HepG2 (cell line): ENCODE measurements around the gene ICE1. TPM values are rescaled to one million over a fixed set of nuclear protein-coding genes. Genes with fewer than 3 reads are reported as not detected.
A peak's percentile ranks its signal among the peaks of the same experiment; 100 is the strongest.

Experiments used
- ATAC-seq: fragments of 200-7000 bp; cut with Tn5 transposase; 3 replicates; pipeline ENCODE4 v1.9.1; 2020; ENCODE audit warnings: mild to moderate bottlenecking, moderate library complexity
- BruUV-seq: library from RNA; stranded (reverse); fragments of 400-500 nt; replicated peaks from 2 replicates; lab custom pipeline; 2021; lab: Mats Ljungman, UMichigan
- CTCF ChIA-PET: fragments of 300-600 bp; formaldehyde crosslinking; extraction: SDS; loops from one replicate; lab custom pipeline; 2021; ENCODE audit warnings: low total read pairs, inconsistent platforms, low intra/inter-chr PET ratio; lab: Yijun Ruan, JAX
- POLR2A ChIA-PET: fragments of 350-600 bp; sonication (Branson Sonifier 250); formaldehyde crosslinking; loops from one replicate; lab custom pipeline; 2020; ENCODE audit warnings: antibody characterized with exemption, inconsistent platforms; lab: Yijun Ruan, JAX
- DNase-seq: peaks from one replicate; pipeline ENCODE4 v3.0.0-alpha.2; 2015; ENCODE audit warnings: low spot score
- FAIRE-seq: peaks from 3 replicates; lab custom pipeline; 2011; peaks lifted over from hg19 to GRCh38; lab: Jason Lieb, UNC
- H2AFZ ChIP-seq: one replicate; pipeline ENCODE4 v1.6.1; 2011; ENCODE audit warnings: low read length, inconsistent platforms
- H3K27ac ChIP-seq: fragments of 300-600 bp; 3 replicates; pipeline ENCODE4 v1.8.0; 2011; ENCODE audit warnings: mixed run types, mild to moderate bottlenecking, mixed read lengths, low read length, inconsistent platforms; ENCODE audit not compliant: insufficient read depth; ENCODE audit errors: extremely low read length
- H3K27me3 ChIP-seq, 2 experiments: fragments of 200-600 bp in 1 of 2; 2 replicates in 1 of 2; 3 replicates in 1 of 2; pipeline versions ENCODE4 v1.6.0 to v1.8.0; 2011; ENCODE audit warnings: low read length in 2 of 2, mild to moderate bottlenecking in 2 of 2, moderate library complexity in 2 of 2, inconsistent platforms in 1 of 2; ENCODE audit not compliant: insufficient read depth in 2 of 2, control insufficient read depth in 1 of 2
- H3K36me3 ChIP-seq, 2 experiments: fragments of 200-600 bp in 1 of 2; replicated peaks in 1 of 2; 2 replicates in 1 of 2; 3 replicates in 1 of 2; pipeline versions ENCODE4 v1.5.1 to v1.8.0; 2011; ENCODE audit warnings: low read length in 2 of 2, inconsistent platforms in 1 of 2; ENCODE audit not compliant: insufficient read depth in 2 of 2, control insufficient read depth in 1 of 2
- H3K4me1 ChIP-seq: 2 replicates; pipeline ENCODE4 v1.5.1; 2012; ENCODE audit warnings: low read length, inconsistent platforms; ENCODE audit not compliant: insufficient read depth
- H3K4me2 ChIP-seq: 2 replicates; pipeline ENCODE4 v1.6.0; 2011; ENCODE audit warnings: low read depth, low read length, inconsistent platforms
- H3K4me3 ChIP-seq, 3 experiments: fragments of 200-600 bp in 1 of 3; sonication (generic), shearing (Covaris generic) in 1 of 3; replicated peaks in 1 of 3; 2 replicates each; pipeline ENCODE4 v1.5.1; 2011 to 2016; ENCODE audit warnings: low read length in 3 of 3, inconsistent platforms in 2 of 3, low read depth in 2 of 3, mild to moderate bottlenecking in 2 of 3, control low read depth in 1 of 3, mixed read lengths in 1 of 3; ENCODE audit not compliant: insufficient read depth in 1 of 3
- H3K79me2 ChIP-seq: one replicate; pipeline ENCODE4 v1.6.1; 2011; ENCODE audit warnings: low read length, inconsistent platforms; ENCODE audit not compliant: insufficient read depth
- H3K9ac ChIP-seq: 2 replicates; pipeline ENCODE4 v1.6.0; 2011; ENCODE audit warnings: mild to moderate bottlenecking, low read depth, low read length, inconsistent platforms; ENCODE audit not compliant: insufficient read depth
- H3K9me3 ChIP-seq: 2 replicates; pipeline ENCODE4 v1.5.1; 2012; ENCODE audit warnings: mild to moderate bottlenecking, low read length
- H4K20me1 ChIP-seq: 2 replicates; pipeline ENCODE4 v1.6.0; 2011; ENCODE audit warnings: inconsistent platforms, mild to moderate bottlenecking, low read length, moderate library complexity; ENCODE audit not compliant: insufficient read depth
- AHDC1 ChIP-seq: sonication (generic); formaldehyde crosslinking; IDR thresholded peaks from 2 replicates; pipeline ENCODE4 v1.5.1; 2020; ENCODE audit warnings: mild to moderate bottlenecking, missing genetic modification reagents, borderline replicate concordance
- ARNTL ChIP-seq: sonication (generic); formaldehyde crosslinking; IDR thresholded peaks from 2 replicates; pipeline ENCODE4 v1.4.0; 2020; ENCODE audit warnings: mild to moderate bottlenecking, missing genetic modification reagents
- ATF1 ChIP-seq: IDR thresholded peaks from 2 replicates; pipeline ENCODE4 v1.6.1; 2016; ENCODE audit warnings: mild to moderate bottlenecking, control low read depth
- MAFK ChIP-seq, 2 experiments: IDR thresholded peaks in 1 of 2; conservative IDR thresholded peaks in 1 of 2; 2 replicates each; pipeline ENCODE4 v1.6.1; 2011; ENCODE audit warnings: improper control_type of control experiment in 2 of 2, low read length in 2 of 2
- NFE2L2 ChIP-seq: fragments of 150-350 bp; IDR thresholded peaks from 2 replicates; pipeline ENCODE4 v1.6.1; 2014; ENCODE audit warnings: low read length
- PRMT3 ChIP-seq: sonication (generic); formaldehyde crosslinking; IDR thresholded peaks from 2 replicates; pipeline ENCODE4 v1.8.1; 2022; ENCODE audit warnings: low read depth, mild to moderate bottlenecking, moderate library complexity, missing genetic modification reagents, borderline replicate concordance
- SRF ChIP-seq: IDR thresholded peaks from 2 replicates; pipeline ENCODE4 v1.6.1; 2011; ENCODE audit warnings: mild to moderate bottlenecking, low read depth, low read length, moderate library complexity
- THAP9 ChIP-seq: sonication (generic); formaldehyde crosslinking; IDR thresholded peaks from 2 replicates; pipeline ENCODE4; 2020; ENCODE audit warnings: missing genetic modification reagents, mild to moderate bottlenecking, borderline replicate concordance
- U2AF1 ChIP-seq: fragments of 200-400 bp; formaldehyde crosslinking; optimal IDR thresholded peaks from 2 replicates; pipeline ENCODE3; 2017; ENCODE audit warnings: mild to moderate bottlenecking, low read depth, low read length
- ZBTB37 ChIP-seq: sonication (generic); formaldehyde crosslinking; IDR thresholded peaks from 2 replicates; pipeline ENCODE4 v1.4.0; 2020; ENCODE audit warnings: mild to moderate bottlenecking, missing genetic modification reagents
- ZNF510 ChIP-seq: sonication (generic); formaldehyde crosslinking; IDR thresholded peaks from 2 replicates; pipeline ENCODE4 v1.4.0; 2020; ENCODE audit warnings: low read depth, mild to moderate bottlenecking, missing genetic modification reagents
- WGBS: methylation state at CpG from one replicate; pipeline ENCODE4 v1.1.6; 2017; ENCODE audit warnings: low lambda C conversion rate; 5-methylcytosine and 5-hydroxymethylcytosine counted together
- in situ Hi-C: cut with HindIII; loops from 2 replicates; pipeline ENCODE4 v1.10.0; 2017; ENCODE audit warnings: low pct_unique_long_range_greater_than_20kb; ENCODE audit not compliant: extremely low pct_ligation_motif_present
- intact Hi-C: fragments of 100-400 bp; cut with micrococcal nuclease; formaldehyde crosslinking; loops from one replicate; pipeline ENCODE4 v1.10.0; 2022; ENCODE audit not compliant: unreplicated experiment
- polyA plus RNA-seq, 8 experiments: library from polyadenylated mRNA; depleted of rRNA in 3 of 8; stranded (reverse) in 7 of 8; unstranded in 1 of 8; fragments of >200 nt; fragmentation: Illumina TruSeq in 4 of 8; extraction: Trizol in 4 of 8; gene quantifications; 2 replicates each; pipeline versions ENCODE4 v1.2.1 to v1.2.3, GENCODE V29; 2011 to 2016; ENCODE audit warnings: low read depth in 4 of 8, missing spikeins in 1 of 8, mixed read lengths in 1 of 8; ENCODE audit not compliant: insufficient read depth in 1 of 8
- total RNA-seq, 5 experiments: library from RNA; depleted of rRNA; stranded (reverse); fragments of >200 nt; fragmentation: Illumina TruSeq; extraction: Trizol; gene quantifications; 2 replicates each; pipeline ENCODE4 v1.2.3, GENCODE V29; 2016; ENCODE audit warnings: low read depth in 1 of 5

The ICE1 gene
- total and polyA plus RNA-seq, 2 of the 13 experiments (the other 11 are each of a cell fraction or from before 2014, with no cell fraction given), result 9.1 to 27.6 TPM

- POLR2A ChIA-PET, result no interaction called here
- TF ChIP-seq ATF1 (CRISPR knock-in tag) (no peak), AHDC1 (CRISPR knock-in tag) (no peak), ZBTB37 (CRISPR knock-in tag) (no peak), MAFK (conservative IDR thresholded peaks at IDR 0.05 in 1 of 2, IDR thresholded peaks at IDR 0.05 in 1 of 2; ENCODE audit: low read length in 2 of 2) (peak in 1 of 2 experiments; percentile 47; a peak in 3 of 4 replicates), ZNF510 (CRISPR knock-in tag) (no peak), U2AF1 (no peak), PRMT3 (no peak), NFE2L2 (peak; percentile 86), SRF (no peak), THAP9 (no peak), ARNTL (CRISPR knock-in tag) (no peak)
Observed at GRCh38 chr5:5409151-5409810, 13.2 kb upstream of the ICE1 start.

More at GRCh38 chr5:5409151-5409810, 13.2 kb upstream of the ICE1 start:
- H3K9me3 ChIP-seq, result peaks cover 14% of the 10 kb centered on the region
- H3K4me3 ChIP-seq, result no peak overlapping the region
- no peak for DNase-seq
- H3K27ac ChIP-seq, result no peak overlapping the region
- no peak for FAIRE-seq
- in situ Hi-C loops, result loop anchor here (25.0 kb wide), 1 partner anchor 272 kb away; the partner anchor contains the start of gene ADAMTS16
- no peaks in the 10 kb centered on the region for H3K79me2 ChIP-seq
- intact Hi-C loops, result no loop called here
- no peak overlapping the region for H3K9ac ChIP-seq
- ATAC-seq, result no peak
- no peaks in the 10 kb centered on the region for H3K27me3 ChIP-seq
- no peaks in the 10 kb centered on the region for H4K20me1 ChIP-seq
- no peaks in the 10 kb centered on the region for H3K36me3 ChIP-seq
- no peak overlapping the region for H3K4me2 ChIP-seq
- WGBS, result 66% methylated on average over 3 of the region's 4 CpGs
- CTCF ChIA-PET, result no interaction called here
- peaks cover 2% of the 10 kb centered on the region for H3K4me1 ChIP-seq
- no TSS peak for BruUV-seq
- no peak overlapping the region for H2AFZ ChIP-seq
